ENCODE results near the gene CSRP1.

Gene CSRP1

GRCh38 chr1:201511941-201512539 is 5.1 kb upstream of the CSRP1 start:
- no peak for DNase-seq

DNA sequence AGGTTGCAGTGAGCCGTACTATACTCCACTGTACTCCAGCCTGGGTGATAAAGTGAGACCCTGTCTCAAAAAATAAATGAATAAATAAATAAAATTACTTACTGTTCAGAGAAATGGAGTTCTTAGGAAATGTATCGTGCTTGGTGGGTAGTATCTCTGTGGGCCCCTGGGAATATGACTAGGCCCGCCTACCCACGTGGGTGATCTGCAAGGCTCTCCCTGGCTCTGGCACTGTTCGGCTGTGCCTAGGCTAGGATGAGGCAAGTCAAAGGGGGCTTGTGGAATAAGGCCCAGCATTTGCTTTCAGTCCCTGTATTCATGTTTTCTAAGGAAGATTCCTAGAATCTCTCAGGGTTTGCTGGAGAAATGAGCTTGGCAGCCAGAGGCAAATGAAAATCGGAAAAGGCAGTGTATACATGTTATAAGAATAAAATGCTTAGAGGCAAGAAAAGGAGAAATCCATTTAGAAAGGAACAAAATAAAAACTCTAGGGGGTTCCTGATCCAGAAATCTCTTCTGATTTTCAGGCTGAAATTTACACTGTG is 4.5 kb upstream of the CSRP1 start:
- no peak for DNase-seq

GRCh38 chr1:201510734-201511133 is 3.8 kb upstream of the CSRP1 start:
- no peak for DNase-seq

DNA sequence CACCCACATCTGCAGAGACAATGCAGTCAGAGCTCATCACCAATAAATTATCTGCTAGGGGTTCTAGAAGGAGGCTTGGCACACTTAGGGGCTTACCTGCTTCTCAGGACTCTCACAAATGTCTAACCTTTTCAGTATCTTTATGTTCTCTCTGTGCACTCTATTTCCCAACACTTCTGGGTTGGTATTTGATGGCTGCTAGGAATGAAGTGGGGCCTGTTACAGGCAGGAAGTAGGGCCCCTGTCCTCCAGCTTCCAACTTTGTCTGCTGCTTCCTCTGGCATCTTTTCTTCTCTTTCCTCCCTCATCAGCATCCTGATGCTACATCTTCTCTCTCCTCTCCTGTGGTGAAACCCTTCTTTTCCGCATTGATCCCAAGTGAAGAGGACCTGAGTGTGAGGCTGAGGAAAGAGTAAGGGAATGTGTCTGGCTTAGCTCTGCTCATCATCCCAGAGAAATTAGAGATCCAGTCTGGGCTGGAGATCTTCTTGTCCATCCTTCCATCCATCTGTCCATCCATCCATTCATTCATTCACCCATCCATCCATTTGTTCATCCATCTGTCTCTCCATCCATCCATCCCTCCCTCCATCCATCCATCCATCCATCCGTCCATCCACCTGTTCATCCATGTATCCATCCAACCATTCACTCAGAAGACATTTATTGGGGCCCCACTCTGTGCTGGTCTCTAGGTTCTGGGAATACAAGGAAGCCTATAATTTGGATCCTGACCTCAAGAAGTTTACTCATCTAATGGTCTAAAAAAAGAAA is 2.9 kb upstream of the CSRP1 start:
- DNase-seq = no peak

DNA sequence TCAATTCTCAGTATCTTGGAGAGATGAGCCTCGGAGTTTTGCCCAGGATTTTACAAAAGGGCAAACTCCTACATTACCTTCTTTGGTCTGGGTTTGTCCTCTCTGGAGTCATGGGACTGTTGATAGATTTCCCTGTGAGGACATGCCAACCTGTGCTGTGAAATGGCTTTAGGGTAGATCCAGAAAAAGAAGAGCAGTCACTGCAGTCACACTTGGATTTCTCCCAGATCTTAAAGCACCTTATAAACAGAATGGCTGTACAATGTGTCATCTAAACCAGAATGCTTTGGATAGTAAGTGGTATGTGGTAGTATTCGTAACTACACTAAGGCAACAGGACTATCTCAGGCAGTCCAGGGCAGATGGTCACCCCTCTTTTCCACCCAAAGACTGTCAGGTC is 1.9 kb upstream of the CSRP1 start:
- no peak for DNase-seq

GRCh38 chr1:201507360-201507675 is 395 bp upstream of the CSRP1 start:
- DNase-seq = no peak

GRCh38 chr1:201506092-201506491 is 831 bp downstream of the CSRP1 start:
- no peak for DNase-seq

DNA sequence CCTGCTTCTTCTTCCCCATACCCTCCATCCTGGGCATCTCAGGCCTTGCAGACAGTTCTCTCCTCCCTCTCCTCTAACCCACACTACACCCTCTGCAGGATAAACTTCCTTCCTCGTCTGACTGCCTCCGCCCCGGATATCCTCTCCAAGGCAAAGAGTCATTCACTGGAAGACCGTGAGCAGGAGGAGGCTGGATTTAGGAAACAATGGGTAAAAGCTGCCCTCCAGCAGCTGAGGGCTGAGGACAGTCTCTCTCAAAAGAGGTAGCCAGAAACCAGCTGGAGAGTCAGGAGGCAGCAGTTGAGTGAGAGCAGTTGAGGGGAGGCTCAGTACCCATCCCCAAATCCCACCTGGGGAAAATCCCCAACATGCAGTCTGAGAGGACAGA is 1.4 kb downstream of the CSRP1 start:
- DNase-seq = no peak

DNA sequence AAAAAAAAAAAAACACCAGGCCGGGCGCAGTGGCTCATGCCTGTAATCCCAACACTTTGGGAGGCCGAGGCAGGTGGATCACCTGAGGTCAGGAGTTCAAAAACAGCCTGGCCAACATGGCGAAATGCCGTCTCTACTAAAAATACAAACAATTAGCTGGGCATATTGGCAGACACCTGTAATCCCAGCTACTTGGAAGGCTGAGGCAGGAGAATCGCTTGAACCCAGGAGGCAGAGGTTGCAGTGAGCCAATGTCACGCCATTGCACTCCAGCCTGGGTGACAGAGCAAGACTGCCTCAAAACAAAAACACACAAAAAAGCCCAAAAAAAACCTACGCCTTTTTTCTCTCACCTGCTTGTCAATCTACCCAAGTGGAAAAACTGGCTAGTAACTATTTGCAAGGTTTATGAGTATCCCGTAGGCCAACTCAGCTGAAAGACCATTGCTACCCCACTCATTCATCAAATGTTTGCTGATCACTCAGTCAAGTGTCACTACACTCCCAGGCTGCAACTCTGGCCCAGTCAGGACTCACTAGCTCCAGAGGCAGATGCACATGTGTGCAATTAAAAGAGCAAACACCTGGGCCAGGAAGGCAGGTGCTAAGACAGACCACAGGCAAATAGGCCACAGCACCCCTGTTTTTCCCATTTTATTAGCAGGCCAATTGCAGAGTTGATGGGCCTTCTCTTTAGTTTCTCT is 2.0 kb downstream of the CSRP1 start:
- no peak for DNase-seq

DNA sequence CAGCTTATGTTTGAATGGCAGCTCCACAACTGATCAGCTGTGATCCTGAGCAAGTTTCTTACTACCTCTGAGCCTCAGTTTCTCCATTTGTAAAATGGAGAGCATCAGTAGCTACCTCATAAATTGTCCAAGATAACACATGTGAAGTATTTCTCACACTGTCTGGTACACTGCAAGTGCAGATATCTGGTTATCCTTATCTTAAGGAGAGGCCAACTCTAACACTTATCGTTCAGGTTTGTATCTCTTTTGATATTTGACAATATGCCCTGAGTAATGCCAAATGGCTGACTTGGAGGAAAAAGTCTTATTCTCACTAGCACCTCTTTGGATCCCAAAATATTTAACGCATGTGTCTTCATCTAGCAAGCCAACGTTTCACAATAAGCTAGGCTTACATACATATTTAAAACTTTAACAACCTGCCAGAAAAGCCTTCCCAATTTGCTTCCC is 2.7 kb downstream of the CSRP1 start:
- DNase-seq = no peak

DNA sequence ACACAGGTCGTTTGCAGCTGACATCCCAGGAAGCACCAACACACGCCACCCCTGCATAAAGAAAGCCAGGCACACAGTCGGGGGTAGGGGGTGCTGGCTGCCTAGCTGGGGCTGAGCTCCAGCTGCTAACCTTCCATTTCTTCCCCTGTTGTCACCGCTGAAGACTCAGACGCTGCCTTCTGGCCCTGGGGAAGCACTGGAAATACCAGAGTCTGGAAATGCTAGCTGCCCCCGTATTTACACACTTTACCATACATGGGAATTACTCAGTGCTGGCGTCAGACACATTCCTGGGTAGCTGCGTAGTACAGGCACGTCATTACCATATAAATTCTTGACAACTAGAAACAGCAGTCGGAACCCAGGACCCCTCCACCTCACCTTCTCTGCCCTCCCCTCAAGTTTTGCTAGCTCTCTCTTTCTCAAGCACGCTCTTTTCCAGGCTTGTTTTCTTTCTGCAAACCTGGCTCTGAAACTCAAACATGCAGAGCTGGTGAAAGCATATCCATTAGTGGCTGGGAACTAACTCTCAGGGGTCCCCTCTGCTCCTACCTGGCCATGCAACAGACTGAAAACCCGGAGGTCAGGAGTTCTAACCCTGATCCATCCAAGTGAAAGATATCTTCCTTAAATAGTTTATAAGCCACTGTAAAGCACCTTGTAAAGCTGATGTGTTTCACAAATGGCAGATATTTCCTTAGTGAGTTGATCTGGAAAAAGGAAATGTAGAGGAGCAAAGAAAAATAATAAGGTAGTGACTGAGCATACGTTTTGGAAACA is 3.3 kb downstream of the CSRP1 start:
- no peak for DNase-seq

- no peak for DNase-seq
Observed at GRCh38 chr1:201502511-201502857, 4.4 kb downstream of the CSRP1 start.

DNA sequence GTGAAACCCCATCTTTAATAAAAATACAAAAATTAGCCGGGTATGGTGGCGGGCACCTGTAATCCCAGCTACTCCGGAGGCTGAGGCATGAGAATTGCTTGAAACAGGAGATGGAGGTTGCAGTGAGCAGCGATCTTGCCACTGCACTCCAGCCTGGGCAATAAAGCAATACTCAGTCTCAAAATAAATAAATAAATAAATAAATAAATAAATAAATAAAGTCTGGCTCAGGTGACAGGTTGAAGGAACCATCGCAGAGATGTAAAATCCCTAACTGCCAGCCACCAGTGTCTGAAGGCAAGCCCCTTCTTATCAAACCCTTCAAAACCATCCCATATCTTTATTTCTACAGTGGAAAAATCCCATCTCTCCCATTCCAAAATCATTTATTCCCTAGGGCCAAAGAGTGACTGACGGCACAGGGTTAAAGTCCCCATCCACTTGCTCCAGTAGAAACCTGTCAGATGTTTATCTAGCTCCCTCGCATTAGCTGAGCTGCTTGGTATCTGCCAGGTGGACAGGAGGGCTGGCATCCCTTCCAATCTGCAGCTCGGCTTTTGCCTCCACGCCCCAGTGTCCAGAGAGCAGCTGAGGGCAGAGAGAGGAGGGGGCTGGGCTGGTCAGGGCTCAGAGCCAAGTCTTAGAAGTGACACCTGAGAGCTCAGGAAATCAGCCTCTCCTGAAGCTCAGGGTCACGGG is 5.0 kb downstream of the CSRP1 start:
- DNase-seq = no peak

- DNase-seq = no peak
Observed at GRCh38 chr1:201501144-201501543, 5.8 kb downstream of the CSRP1 start.

DNA sequence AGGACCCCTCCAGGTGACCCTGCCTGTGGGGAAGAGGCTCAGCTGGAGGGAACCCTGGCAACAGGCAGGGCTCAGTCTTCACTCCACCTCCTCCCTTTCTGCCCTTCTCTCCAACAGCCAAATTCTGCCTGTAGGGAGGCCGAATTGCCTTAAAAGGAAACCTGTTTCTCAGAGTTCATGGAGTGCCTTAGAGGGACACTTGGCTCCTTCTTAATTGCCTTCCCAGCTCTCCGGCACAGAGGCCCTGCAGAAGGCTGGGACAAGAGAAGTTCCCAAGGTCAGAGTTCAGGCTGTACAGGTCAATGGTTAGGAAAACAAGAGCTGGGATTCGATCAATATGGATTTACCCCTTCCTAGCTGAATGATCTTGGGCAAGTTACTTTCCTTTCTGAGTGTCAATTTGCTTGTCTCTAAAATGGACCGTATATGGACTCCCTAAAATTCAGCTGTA is 6.2 kb downstream of the CSRP1 start:
- DNase-seq = no peak

DNA sequence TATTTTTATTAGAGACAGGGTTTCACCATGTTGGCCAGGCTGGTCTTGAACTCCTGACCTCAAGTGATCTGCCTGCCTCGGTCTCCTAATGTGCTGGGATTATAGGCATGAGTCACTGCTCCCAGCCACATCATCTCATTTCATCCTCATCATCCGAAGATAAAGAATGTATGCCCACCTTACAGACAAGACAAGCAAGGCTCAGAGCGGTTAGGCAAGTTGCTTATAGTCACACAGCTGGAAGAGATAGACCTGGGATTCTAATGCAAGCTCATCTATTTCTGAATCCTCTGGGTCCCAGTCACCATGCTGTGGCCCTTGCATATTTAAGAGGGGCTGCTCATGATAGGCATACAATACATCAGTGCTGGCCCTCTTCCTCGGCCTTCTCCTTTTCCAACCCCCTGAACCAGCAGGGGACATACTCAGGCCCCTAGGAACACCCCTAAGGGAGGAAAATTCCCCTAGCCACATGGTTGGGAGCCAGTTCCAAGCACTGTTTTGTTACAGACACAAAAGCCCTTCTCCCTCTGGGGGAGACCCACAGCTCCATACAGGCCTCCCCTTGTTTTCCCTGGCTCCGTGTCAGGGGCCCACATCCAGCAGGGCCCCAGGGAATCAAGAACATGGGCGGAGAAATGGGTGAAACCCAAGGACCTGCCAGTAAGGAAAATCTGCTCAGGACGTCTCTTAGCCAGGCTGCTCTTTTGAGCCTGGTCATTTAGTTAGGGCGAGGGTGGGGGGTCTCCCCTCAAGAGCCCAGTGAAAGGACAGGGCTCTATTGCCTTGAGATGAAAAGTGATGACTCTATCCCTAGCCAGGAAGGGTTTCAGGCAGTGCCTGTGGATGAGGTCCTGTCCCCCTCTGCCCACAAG is 6.9 kb downstream of the CSRP1 start:
- no peak for DNase-seq

DNA sequence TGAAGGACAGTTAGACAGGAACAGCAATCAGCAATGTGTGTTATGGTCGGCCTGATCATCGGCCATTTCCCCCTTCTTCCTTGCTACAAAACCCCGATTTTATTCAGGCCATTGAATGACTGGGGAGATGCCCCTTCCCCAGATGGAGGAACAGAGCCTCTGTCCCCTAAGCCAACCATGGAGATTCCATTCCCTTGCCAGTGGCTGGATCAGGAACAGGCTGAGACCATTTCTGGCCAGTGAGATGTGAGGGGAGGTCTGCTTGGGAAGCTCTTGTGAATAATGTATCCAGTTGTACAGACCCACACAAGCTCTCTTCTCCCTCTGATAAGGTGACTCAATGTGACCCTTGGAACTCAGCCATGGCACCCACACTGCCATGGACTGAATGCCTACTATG is 7.7 kb downstream of the CSRP1 start:
- DNase-seq = no peak

GRCh38 chr1:201498621-201499020 is 8.3 kb downstream of the CSRP1 start:
- DNase-seq = no peak

DNA sequence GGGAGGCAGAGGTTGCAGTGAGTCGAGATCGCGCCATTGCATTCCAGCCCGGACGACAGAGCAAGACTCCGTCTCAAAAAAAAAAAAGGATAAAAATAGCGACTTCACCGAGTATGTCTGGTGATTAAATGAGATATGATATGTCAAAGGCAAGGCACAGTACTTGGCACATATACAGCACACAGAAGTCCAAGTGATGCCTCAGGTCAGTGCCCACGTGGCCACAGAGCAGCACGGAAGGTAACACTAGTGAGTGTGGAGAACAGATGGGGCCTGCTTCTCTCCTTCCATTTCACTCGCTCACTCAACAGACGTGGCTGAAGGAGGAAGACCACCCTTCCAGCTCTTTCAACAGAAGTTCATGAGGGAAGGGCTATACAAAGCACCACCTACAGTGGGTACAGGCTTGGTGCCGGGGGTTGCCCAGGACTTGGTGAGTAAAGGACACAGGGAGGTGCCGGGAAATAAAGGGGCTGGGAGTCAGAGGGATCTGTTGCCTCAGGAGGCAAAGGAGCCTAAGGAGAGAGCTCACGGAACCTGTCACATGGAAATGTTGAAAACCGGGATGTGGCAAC is 8.9 kb downstream of the CSRP1 start:
- DNase-seq = no peak

DNA sequence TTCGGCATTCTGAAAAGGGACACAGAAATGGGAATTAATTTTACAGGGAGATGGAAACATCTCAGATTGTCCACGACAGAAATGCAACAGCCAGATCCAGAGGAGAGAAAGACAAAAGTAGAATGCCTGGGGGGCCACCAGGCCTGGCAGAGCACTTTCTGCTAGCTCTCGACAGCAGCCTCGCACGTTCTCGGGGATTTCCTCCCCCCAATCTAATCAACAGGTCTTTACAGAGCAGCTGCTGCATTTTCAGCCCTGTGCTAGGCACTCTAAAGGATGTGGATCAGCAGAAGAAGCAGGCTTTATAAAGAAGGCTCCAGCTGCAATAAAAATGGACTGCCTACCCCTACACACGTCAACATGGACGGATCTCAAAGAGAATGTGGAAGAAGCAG is 10.6 kb downstream of the CSRP1 start:
- DNase-seq = no peak
